Metanephros (tissue), 1 donor: ENCODE results near the gene HKDC1. TPM values are rescaled to one million over a fixed set of nuclear protein-coding genes. Genes with fewer than 3 reads are reported as not detected.

Experiments
- total RNA-seq: library from RNA; depleted of rRNA; stranded (reverse); fragments of >200 nt; gene quantifications from one replicate; pipeline ENCODE4 v1.2.3, GENCODE V29; 2014

The HKDC1 gene, protein sequence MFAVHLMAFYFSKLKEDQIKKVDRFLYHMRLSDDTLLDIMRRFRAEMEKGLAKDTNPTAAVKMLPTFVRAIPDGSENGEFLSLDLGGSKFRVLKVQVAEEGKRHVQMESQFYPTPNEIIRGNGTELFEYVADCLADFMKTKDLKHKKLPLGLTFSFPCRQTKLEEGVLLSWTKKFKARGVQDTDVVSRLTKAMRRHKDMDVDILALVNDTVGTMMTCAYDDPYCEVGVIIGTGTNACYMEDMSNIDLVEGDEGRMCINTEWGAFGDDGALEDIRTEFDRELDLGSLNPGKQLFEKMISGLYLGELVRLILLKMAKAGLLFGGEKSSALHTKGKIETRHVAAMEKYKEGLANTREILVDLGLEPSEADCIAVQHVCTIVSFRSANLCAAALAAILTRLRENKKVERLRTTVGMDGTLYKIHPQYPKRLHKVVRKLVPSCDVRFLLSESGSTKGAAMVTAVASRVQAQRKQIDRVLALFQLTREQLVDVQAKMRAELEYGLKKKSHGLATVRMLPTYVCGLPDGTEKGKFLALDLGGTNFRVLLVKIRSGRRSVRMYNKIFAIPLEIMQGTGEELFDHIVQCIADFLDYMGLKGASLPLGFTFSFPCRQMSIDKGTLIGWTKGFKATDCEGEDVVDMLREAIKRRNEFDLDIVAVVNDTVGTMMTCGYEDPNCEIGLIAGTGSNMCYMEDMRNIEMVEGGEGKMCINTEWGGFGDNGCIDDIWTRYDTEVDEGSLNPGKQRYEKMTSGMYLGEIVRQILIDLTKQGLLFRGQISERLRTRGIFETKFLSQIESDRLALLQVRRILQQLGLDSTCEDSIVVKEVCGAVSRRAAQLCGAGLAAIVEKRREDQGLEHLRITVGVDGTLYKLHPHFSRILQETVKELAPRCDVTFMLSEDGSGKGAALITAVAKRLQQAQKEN
- total RNA-seq, result 9.2 TPM

DNA sequence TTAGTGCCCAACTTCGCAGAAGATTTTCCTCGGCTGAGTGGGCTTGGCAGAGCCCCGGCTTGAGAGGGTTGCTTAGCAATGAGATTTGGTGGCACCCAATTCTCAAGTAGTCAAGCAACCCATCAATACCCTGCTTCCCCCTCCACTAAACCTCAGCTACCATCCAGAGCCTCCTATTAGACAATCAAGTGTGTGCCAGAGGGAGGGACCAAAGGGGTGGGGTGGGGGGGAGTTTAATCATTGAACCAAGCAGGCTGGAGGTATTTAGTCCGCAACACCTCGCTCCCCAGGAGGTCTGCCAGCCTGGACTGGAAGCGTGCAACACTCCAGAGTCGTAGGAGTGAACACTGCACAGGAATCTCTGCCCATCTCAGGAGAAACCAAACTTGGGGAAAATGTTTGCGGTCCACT lies at the start of gene HKDC1:
TSS of gene HKDC1 (plus strand) at position 292 of the 411 bp plus-strand sequence. CDS start at position 396, 104 bp downstream.

DNA sequence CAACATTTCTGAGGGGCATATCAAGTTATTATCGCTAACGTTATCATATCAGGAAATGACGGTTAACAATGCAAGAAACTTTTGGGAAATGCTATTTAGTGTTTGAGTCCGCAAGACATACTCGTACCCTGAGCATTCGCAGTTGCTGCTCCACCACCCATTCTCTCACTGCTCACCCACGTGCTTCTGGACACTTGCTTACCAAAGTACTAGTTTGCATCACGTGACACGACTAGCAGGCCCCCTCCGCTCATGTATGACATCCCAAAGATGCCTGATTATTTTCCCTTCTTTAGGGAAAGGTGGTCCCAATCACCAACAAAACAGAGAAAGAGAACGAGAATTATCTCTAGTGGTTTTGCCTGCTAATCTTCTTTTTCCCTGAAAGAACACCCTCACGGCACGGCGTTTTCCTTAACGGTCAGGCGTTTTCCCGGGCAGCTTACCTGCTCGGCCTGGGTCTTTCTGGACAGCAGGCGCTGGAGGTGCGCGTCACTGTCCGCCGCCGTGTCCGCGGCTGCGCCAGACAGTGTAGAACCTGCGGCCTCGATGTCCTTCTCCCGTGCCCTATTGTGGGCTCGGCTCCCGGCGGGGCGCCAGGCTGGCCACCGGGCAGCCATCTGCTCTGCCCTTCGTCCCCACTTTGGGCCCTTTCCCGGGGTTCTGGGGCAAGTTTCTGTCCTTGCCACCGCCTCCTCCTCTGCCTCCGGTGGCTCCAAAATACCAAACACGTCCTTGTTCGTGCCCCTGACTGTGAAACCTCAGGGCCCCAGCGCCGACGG lies 40.2 kb upstream of the HKDC1 start, which contains the start of gene SUPV3L1:
TSS of gene SUPV3L1 (plus strand) at position 492 of the 782 bp plus-strand sequence. CDS start at position 550, 58 bp downstream.

DNA sequence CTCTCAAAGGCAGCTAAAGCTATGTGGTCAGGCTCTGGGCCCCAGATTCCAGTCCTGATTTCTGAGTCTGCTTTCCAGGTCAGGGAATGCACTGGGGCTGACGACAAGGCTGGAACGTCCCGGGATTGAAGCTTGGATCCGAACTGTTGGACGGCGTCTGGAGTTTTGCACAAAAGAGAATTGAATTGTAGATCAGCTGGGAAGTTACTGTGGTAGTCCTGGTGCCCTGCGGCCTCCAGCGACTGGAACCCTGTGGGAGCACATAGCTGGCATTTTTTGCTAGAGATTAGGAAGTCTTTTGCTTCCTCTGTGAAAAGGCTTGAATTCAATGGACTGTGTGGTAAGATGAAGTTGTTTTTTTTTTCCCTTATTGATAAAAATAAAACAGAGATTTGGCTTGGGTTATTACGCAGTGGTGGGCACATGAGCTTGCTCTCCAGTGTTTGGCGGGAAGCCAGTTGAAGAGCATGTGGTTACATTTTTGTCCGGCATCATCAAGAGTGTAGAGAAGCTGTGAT lies 58.4 kb downstream of the HKDC1 start, which contains the start of gene HK1:
TSS of gene HK1 (plus strand) at position 51 of the 518 bp plus-strand sequence.

Other genes starting within 250 kb of the HKDC1 start
- gene KIFBP, start 231.5 kb upstream of the HKDC1 start, total RNA-seq, result 21.4 TPM
- gene SRGN, start 132.2 kb upstream of the HKDC1 start, total RNA-seq, result 93.9 TPM
- 36.6 TPM for gene VPS26A, start 96.2 kb upstream of the HKDC1 start, total RNA-seq
- 27.9 TPM for gene SUPV3L1, start 40.1 kb upstream of the HKDC1 start, total RNA-seq
- gene HK1, start 58.2 kb downstream of the HKDC1 start, total RNA-seq, result 58.3 TPM
- gene TACR2, start 196.6 kb downstream of the HKDC1 start, total RNA-seq, result not detected
- 52.1 TPM for gene TSPAN15, start 231.1 kb downstream of the HKDC1 start, total RNA-seq